Stimulated activated CD8-positive, alpha-beta memory T cell treated with anti-CD3 and anti-CD28 coated beads, Interleukin-15, amount 100 ng/mL, for 48 hours (primary cell): ENCODE results near the gene GOLT1B.

Experiments used
- DNase-seq, 2 donors: peaks; one replicate each; pipeline ENCODE4 v3.0.0-alpha.2; 2020; ENCODE audit warnings: low read depth in 2 of 2

Gene GOLT1B

GRCh38 chr12:21523148-21523547 is 21.6 kb downstream of the GOLT1B start:
- no peak for DNase-seq

- DNase-seq = no peak
Observed at GRCh38 chr12:21526053-21526452, 24.5 kb downstream of the GOLT1B start, which contains the start of gene SPX. Gene SPX, plus strand, starts transcription at chr12:21526296. Its CDS starts 177 bp downstream, at chr12:21526473.

DNA sequence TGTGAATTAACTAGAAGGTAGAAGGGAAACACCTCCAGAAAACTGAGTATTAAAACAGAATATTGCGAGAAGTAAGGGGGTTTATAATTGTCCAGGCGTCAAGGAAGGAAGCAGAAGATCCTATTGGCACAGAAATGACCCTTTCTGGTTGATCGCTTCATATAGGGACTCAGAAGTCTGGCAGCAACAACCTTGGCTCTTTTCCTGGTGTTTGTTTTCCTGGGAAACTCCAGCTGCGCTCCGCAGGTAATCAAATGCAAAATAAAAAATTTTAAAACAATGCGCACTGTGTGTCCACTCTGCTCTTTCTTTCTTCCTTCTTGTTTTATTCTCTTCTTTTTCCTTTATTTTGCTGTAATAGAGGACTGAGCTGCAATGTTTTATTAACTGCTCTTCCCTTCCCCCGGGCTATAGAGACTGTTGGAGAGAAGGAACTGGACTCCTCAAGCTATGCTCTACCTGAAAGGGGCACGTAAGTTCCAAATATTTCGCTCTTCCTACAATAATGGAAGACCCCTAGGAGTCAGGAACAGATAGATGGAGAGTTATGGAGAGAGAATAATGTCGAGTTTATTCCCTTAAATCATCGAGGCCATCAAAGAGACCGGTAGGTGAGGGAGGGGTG is 25.2 kb downstream of the GOLT1B start:
- DNase-seq = no peak

DNA sequence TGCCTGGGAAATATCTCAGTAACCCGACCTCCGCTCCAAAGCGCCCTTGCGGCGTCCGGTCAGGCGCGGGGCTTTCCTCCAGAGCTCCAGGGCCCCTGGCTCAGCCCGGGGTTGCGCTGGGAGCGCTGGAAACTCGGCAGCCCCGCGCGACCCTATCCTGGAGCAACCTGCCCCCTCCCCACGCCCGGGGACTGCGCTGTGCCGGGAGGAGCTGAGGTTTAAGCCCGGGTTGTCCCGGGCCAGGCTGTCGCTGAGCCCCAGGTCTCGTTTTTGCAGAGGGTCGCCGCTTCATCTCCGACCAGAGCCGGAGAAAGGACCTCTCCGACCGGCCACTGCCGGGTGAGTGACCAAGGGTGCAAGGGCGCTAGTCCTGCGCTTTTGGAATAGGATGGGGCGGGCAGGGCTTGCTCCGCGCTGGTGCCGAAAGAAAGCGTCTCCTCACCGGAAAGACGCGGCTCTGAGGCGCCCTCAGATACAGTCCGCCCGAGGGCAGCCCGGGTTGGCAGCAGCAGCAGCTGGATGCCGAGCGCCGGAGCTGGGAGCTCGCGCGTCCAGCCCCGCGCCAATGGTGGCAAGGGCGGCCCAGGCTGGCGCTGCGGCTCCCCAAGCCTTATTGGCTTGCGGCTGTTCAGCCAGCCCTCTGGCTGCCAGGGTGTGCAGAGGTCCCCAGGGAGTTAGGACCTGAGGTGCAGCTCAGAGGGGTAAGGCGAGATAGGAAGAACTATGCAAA is 26.0 kb downstream of the GOLT1B start:
- peak; percentile 41 to 47 for DNase-seq

DNA sequence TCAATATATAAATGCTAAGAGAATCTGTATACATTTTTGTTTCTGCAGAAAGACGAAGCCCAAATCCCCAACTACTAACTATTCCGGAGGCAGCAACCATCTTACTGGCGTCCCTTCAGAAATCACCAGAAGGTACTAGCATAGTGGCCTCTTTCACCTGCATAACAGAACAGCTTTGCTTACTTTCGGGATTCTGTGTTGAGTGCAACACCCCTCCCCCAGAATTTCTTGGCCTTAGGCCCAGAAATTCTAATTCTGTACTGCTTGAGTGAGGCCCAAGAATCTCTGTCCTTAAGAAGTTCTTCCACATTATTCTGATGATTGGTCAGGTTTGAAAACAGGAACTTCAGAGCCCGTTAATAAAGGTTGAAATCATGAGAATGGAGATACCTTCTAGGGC is 27.4 kb downstream of the GOLT1B start:
- no peak for DNase-seq

DNA sequence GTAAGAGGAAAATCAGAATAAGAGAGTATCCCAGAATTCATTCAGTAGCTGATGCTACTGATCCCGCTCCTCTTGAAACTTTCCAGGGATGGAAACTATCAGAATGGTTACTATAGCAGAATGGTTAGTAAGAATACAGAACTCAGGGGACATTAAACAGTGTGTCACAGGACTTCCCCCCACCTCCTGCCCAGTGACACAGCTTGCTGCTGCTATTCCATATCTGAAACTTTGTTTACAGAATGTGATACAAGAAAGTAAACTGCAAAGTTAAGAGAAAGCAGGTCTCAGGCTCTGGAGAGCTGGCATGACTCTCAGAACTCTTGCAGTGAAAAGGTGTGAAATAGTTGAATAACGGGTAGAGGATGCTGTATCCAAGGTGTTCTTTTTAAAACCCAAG is 27.9 kb downstream of the GOLT1B start:
- no peak for DNase-seq

GRCh38 chr12:21538061-21538653 is 36.6 kb downstream of the GOLT1B start:
- no peak for DNase-seq

DNA sequence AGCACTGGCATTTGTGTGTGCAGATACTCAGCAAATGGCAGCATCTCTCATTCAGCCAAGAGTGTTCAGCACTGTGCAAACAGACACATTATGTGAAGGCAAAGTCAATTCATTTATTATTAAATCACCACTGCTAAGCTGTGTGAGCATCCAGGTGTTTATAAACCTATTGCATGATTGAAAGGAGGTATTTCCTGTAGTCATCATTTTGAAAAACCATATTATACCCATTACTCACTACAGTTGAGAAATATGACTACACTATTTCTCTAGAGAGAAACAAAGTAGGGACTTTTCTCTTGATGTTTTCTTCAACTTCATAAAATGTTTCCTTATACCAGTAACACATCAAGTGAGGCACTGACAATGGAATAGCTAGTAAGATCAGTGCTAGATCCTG is 38.2 kb downstream of the GOLT1B start:
- no peak for DNase-seq

- DNase-seq = no peak
Observed at GRCh38 chr12:21541773-21542172, 40.2 kb downstream of the GOLT1B start.

GRCh38 chr12:21542403-21542802 is 40.8 kb downstream of the GOLT1B start:
- DNase-seq = no peak

DNA sequence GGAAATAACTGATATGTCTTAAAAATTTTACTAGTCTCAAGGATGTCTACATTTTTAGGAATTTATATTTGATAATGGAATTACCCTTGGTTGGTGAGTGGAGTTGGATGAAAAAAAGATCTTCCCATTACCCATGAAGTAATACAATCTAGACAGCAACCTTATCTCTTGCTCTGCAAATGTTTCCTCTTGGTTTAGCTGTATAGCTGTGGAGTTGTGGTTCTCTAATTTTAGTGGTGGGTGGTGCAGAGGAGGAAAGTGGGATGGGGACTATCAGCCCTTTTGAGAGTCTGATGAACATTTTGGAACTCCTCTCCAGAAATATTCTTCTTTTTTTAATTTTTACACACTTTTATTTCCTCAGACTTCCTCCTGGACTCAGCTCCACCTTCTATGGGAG is 41.6 kb downstream of the GOLT1B start:
- DNase-seq = no peak

DNA sequence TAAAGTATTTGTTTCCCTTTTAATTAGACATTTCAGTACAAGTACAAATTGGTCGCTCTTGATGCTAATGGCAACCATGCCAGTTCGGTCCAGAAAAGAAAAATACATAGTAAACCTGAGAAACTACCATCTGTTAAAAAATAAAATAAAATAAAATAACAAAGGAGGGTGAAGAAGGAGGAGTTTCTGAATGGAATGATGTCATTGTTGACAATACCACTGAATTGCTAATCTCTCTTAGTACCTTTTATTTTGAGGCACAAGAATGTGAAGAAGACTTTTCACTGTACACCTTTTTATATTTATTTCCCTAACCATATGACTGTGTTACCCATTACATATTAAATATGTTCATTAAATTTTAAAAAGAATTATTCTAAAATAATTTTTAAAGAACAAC is 44.0 kb downstream of the GOLT1B start:
- no peak for DNase-seq

DNA sequence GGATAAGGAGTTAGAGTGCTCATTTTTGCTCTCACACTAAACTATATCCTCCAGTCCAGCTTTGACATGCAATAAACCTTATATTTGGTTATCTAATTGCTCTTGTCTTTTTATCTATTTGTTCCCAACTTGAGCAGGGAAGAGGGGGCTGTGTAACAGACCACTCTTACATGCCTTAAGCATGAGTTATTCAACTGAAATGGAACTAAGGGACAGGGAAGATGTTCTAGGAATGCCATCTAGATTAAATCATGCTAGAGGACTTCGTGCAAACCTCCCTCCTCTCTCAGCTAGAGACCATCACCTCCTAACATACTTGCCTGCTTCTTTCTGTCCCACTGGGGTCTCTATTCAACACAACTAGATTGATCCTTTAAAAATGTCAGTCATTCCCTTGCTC is 45.1 kb downstream of the GOLT1B start:
- no peak for DNase-seq

DNA sequence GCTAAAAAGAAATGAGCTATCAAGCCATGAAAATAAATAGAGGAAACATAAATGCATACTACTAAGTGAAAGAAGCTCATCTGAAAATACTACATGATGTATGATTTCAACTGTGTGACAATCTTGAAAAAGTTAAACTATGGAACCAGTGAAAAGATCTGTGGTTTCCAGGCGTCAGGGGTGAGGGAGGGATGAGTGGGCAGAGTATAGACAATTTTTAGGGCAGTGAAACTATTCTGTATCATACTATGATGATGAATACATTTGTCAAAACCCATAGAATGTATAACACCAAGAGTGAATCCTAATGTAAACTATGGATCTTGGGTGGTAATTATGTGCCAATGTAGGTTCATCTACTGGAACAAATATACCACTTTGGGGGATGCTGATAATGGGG is 45.8 kb downstream of the GOLT1B start:
- DNase-seq = no peak

GRCh38 chr12:21551841-21552465 is 50.4 kb downstream of the GOLT1B start:
- DNase-seq = no peak

- no peak for DNase-seq
Observed at GRCh38 chr12:21552635-21553328, 51.2 kb downstream of the GOLT1B start.

- DNase-seq = no peak
Observed at GRCh38 chr12:21553329-21553675, 51.7 kb downstream of the GOLT1B start.

- no peak for DNase-seq
Observed at GRCh38 chr12:21558100-21558679, 56.6 kb downstream of the GOLT1B start.

- DNase-seq = no peak
Observed at GRCh38 chr12:21559855-21560569, 58.4 kb downstream of the GOLT1B start.

GRCh38 chr12:21561158-21561557 is 59.6 kb downstream of the GOLT1B start:
- no peak for DNase-seq

GRCh38 chr12:21562859-21563258 is 61.3 kb downstream of the GOLT1B start:
- no peak for DNase-seq
